AG10803 (cell line): ENCODE results near the gene IPP.
A peak's percentile ranks its signal among the peaks of the same experiment; 100 is the strongest.

Source experiments
- DNase-seq: peaks from one replicate; pipeline ENCODE4 v3.0.0; 2010; ENCODE audit warnings: low read depth
- H3K4me3 ChIP-seq: 2 replicates; pipeline ENCODE4 v1.5.1; 2011; ENCODE audit warnings: mild to moderate bottlenecking, low read length, control low read depth
- TF ChIP-seq, protein P1 (sequence below): conservative IDR thresholded peaks from 2 replicates; pipeline ENCODE4 v1.5.1; 2011; ENCODE audit warnings: mild to moderate bottlenecking, low read length, control low read depth, inconsistent platforms

IPP gene

DNA sequence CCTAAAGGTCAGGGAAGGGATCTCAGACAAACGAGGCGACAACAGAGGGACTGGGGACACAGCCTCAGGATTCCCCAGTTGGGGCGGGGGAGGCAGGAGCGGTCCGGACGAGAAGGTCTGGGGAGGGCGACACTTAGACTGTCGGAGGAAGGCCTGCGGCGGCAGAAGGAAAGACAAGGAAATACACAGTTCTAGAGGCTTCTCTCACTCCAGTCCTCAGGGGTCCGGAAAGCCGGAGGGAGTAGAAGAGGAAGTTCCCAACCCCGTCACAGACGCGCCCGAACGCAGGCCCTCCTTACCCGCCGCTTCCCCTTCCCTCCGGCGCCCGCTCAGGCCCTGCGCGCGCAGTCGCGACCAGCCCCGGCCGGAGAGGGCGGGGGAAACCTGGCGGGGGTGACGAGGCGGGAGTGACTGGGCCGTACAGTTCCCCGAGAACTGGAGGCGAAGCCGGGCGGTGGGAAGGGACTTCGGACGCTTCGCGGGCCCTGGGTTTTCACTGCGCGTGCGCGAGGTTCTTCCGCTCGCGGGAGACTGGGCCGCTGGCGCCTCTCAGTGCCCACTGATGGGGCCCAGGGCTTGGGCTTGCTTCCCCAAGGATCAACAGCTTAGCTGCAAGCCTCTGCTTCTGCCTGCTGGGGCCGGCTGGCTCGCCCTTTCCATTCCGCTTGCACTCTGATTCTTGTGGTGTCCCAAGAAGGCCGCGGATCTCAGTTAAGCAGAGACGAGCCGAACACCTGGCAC is at the start of gene IPP:
IPP (minus strand) TSS at position 356 of the 741 bp plus-strand sequence. CDS start 4,242 bp downstream, outside the sequence.
- H3K4me3 ChIP-seq: peak within 1 kb of the TSS; percentile 88
- peak; percentile 97 for DNase-seq
- TF ChIP-seq, protein P1, sequence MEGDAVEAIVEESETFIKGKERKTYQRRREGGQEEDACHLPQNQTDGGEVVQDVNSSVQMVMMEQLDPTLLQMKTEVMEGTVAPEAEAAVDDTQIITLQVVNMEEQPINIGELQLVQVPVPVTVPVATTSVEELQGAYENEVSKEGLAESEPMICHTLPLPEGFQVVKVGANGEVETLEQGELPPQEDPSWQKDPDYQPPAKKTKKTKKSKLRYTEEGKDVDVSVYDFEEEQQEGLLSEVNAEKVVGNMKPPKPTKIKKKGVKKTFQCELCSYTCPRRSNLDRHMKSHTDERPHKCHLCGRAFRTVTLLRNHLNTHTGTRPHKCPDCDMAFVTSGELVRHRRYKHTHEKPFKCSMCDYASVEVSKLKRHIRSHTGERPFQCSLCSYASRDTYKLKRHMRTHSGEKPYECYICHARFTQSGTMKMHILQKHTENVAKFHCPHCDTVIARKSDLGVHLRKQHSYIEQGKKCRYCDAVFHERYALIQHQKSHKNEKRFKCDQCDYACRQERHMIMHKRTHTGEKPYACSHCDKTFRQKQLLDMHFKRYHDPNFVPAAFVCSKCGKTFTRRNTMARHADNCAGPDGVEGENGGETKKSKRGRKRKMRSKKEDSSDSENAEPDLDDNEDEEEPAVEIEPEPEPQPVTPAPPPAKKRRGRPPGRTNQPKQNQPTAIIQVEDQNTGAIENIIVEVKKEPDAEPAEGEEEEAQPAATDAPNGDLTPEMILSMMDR: peak; percentile 28

DNA sequence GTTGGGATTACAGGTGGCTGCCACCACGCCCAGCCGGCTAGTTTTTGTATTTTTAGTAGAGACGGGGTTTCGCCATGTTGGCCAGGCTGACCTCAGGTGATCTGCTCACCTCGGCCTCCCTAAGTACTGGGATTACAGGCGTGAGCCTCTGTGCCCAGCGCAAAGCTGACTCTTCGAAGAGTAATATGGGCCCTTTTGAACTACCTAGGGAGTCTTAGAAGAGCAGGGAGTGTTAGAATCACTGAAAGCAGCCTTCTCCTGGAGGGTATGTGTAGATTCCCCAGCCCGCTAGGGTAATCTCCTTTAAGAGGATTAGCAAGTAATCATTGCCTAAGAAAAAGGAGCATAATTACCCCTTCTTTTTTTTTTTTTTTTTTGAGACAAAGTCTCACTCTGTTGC is 46.5 kb upstream of the IPP start:
- TF ChIP-seq, protein P1: no peak
- no peak overlapping the region for H3K4me3 ChIP-seq
- no peak for DNase-seq

DNA sequence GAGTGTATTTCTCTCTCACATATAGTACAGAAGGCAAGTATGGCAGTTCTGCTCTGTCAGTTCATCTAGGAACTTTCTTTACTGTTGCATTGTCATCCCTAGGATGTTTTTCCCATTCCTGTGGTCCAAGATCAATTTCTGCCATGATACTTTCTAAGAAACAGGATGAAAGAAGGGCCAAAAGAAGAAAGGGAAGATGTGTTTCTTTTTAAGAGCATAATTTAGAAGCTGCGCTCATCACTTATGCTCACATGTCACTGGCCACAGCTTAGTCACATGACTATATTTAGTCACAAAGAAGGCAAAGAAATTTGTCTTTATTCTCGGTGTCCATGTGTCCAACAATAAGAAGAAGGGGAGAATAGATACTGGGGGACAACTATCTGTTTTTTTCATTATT is 45.9 kb upstream of the IPP start:
- TF ChIP-seq, protein P1: no peak
- H3K4me3 ChIP-seq: no peak overlapping the region
- DNase-seq: peak; percentile 9

DNA sequence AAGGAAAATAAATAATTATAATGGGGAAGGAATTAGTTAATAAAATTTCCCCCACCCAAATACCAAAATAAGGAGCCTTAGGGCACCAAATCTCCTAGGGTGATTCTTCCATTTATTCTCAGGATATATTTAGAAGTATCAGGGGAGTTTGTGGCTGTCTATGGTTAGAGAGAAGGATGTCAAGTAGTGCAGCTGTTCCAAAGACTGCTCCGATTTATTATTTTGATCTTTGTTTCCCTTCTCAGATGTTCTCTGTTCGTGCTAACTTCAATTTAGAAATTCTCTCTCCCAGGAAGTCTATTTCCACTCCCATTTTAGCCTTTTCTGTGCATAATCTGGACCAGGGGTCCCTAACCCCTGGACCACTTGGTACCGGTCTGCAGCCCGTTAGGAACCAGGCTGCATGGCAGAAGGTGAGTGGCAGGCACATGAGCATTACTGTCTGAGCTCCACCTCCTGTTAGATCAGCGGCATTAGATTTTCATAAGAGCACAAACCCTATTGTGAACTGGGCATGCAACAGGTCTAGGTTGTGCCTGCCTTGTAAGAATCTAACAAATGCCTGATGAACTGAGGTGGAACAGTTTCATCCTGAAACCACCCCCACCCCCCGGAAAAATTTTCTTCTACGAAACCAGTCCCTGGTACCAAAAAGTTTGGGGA is 43.6 kb upstream of the IPP start:
- TF ChIP-seq, protein P1: no peak
- DNase-seq: no peak
- no peak overlapping the region for H3K4me3 ChIP-seq

DNA sequence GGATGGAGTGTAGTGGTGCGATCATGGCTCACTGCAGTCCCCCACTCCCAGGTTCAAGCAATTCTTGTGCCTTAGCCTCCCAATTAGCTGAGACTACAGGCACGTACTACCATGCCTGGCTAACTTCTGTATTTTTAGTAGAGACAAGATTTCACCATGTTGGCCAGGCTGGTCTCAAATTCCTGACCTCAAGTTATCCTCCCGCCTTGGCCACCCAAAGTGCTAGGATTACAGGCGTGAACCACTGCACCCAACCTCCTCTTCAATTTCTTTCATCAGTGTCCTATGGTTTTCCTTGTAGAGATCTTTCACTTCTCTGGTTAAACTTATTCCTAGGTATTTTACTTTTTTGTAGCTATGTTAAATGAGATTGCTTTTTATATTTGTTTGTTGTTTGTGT is 42.3 kb upstream of the IPP start:
- no peak for DNase-seq
- no peak overlapping the region for H3K4me3 ChIP-seq
- TF ChIP-seq, protein P1: no peak

DNA sequence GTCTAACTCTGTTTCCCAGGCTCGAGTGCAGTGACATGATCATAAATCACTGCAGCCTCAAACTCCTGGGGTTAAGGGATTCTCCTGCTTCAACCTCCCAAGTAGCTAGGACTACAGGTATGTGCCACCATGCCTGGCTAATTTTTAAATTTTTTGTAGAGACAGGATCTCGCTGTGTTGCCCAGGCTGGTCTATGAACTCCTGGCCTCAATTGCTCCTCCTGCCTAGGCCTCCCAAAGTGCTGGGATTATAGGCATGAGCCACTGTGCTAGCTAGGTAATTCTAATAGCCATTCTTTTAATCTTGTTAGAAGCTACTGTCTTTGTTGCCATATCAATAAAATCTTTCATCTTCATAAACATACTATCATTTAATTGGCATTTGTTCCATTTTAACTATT is 39.1 kb upstream of the IPP start:
- DNase-seq: no peak
- H3K4me3 ChIP-seq: no peak overlapping the region
- TF ChIP-seq, protein P1: no peak

DNA sequence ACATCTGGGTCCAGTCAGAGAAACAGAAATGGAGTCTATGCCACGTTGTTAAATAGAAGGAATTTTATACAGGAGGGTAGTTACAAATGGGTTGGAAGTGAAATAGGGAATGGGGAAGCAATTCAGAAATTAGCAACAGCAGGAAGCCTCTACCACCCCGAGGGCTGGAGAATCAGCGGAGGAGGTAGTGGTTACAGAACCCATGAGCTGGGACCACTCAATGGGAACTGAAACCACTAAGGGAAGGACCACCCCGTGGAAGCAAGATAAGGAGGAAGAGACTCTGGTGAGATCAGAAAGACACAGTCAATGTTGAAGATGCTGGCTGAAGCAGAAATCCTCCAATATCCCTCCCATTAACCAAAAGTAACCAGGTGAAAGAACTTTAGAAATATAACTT is 37.5 kb upstream of the IPP start:
- no peak overlapping the region for H3K4me3 ChIP-seq
- TF ChIP-seq, protein P1: no peak
- no peak for DNase-seq
